ENCODE measurements around the gene PLXNA1.

The PLXNA1 gene

GRCh38 chr3:126954141-126954842, 28.6 kb upstream of the PLXNA1 start:
- DNase-seq, result no peak

GRCh38 chr3:126955004-126955790, 27.7 kb upstream of the PLXNA1 start:
- no peak for DNase-seq

- DNase-seq, result no peak
These were observed 26.6 kb upstream of the PLXNA1 start for GRCh38 chr3:126956361-126956760.

- DNase-seq, result no peak
These were observed 25.9 kb upstream of the PLXNA1 start for GRCh38 chr3:126956866-126957650.

- no peak for DNase-seq
These were observed 24.9 kb upstream of the PLXNA1 start for GRCh38 chr3:126957776-126958637.

- DNase-seq, result no peak
These were observed 24.3 kb upstream of the PLXNA1 start for GRCh38 chr3:126958638-126959085.

GRCh38 chr3:126959136-126959920, 23.6 kb upstream of the PLXNA1 start:
- DNase-seq, result no peak

GRCh38 chr3:126959921-126960603, 22.9 kb upstream of the PLXNA1 start:
- DNase-seq, result no peak

GRCh38 chr3:126960604-126960995, 22.3 kb upstream of the PLXNA1 start:
- no peak for DNase-seq

GRCh38 chr3:126961191-126961790, 21.6 kb upstream of the PLXNA1 start:
- DNase-seq, result no peak

GRCh38 chr3:126961791-126962461, 21.0 kb upstream of the PLXNA1 start:
- no peak for DNase-seq

- no peak for DNase-seq
These were observed 20.2 kb upstream of the PLXNA1 start for GRCh38 chr3:126962756-126963155.

GRCh38 chr3:126963261-126964190, 19.4 kb upstream of the PLXNA1 start:
- no peak for DNase-seq

- DNase-seq, result no peak
These were observed 18.7 kb upstream of the PLXNA1 start for GRCh38 chr3:126964261-126964660.

GRCh38 chr3:126964950-126965349, 18.0 kb upstream of the PLXNA1 start:
- no peak for DNase-seq

GRCh38 chr3:126965526-126966080, 17.3 kb upstream of the PLXNA1 start:
- no peak for DNase-seq

- no peak for DNase-seq
These were observed 15.5 kb upstream of the PLXNA1 start for GRCh38 chr3:126967386-126967785.

All from stimulated activated CD4-positive, alpha-beta T cell treated with anti-CD3 and anti-CD28 coated beads, Interleukin-12 subunit alpha, Interleukin-12 subunit beta, amount 100 ng/mL, for 4 hours (primary cell).